Psoas muscle (tissue), 8 donors: ENCODE measurements around the gene ARHGAP24. TPM values are rescaled to one million over a fixed set of nuclear protein-coding genes. Genes with fewer than 3 reads are reported as not detected.
"Not testable (repeated sequence)": the region's sequence is repeated elsewhere in the genome, so short reads cannot be mapped to it uniquely, and the experiment has no call there.

ENCODE experiments used
- ATAC-seq, 4 donors: fragments of 200-7000 bp; cut with Tn5 transposase; one replicate each; pipeline ENCODE4 v1.9.1; 2020; ENCODE audit warnings: moderate library complexity in 3 of 4, mild to moderate bottlenecking in 2 of 4
- DNase-seq, 2 donors: peaks; one replicate each; pipeline ENCODE4 v3.0.0-alpha.2; 2020
- H3K27ac ChIP-seq: fragments of 200-600 bp; one replicate; pipeline ENCODE4 v1.8.0; 2022
- H3K27me3 ChIP-seq, 3 donors: fragments of 200-600 bp in 1 of 3; one replicate each; pipeline versions ENCODE4 v1.6.1 to v1.8.0; 2013 to 2022; ENCODE audit warnings: low read length in 2 of 3, mild to moderate bottlenecking in 2 of 3, moderate library complexity in 1 of 3; ENCODE audit not compliant: insufficient read depth in 3 of 3
- H3K36me3 ChIP-seq, 2 donors: fragments of 200-600 bp in 1 of 2; one replicate each; pipeline versions ENCODE4 v1.6.1 to v1.8.0; 2013 to 2022; ENCODE audit warnings: low read depth in 1 of 2, mild to moderate bottlenecking in 1 of 2, moderate library complexity in 1 of 2; ENCODE audit not compliant: insufficient read depth in 1 of 2
- H3K4me1 ChIP-seq: fragments of 200-600 bp; one replicate; pipeline ENCODE4 v1.8.0; 2022
- H3K4me3 ChIP-seq: fragments of 200-600 bp; one replicate; pipeline ENCODE4 v1.8.0; 2022; ENCODE audit warnings: mild to moderate bottlenecking
- H3K9me3 ChIP-seq: fragments of 200-600 bp; one replicate; pipeline ENCODE4 v1.8.0; 2022
- WGBS, 3 donors: extraction: QIAGEN DNeasy Blood & Tissue Kit; methylation state at CpG; one replicate each; pipeline versions ENCODE4 v1.1.6 to v1.1.7; 2013; 5-methylcytosine and 5-hydroxymethylcytosine counted together
- intact Hi-C, 2 donors: fragments of 100-400 bp; cut with DNase I; formaldehyde crosslinking; loops; one replicate each; pipeline versions ENCODE4 v1.11.0 to v1.14.2; 2022
- polyA plus RNA-seq, 3 donors: library from polyadenylated mRNA; stranded (reverse); fragments of 200-250 nt; gene quantifications; one replicate each; pipeline ENCODE4 v1.2.3, GENCODE V29; 2013
- total RNA-seq, 4 donors: library from RNA; stranded (reverse); fragmentation: NEBNext Ultra II Directional in 2 of 4; extraction: Animal tissue kit (Norgen Biotek cat#: 25700) in 2 of 4; gene quantifications; one replicate each; pipeline versions ENCODE4 v1.2.1 to v1.2.4, GENCODE V29; 2021 to 2023
- TF ChIP-seq, protein P1 (sequence below): fragments of 200-600 bp; IDR thresholded peaks from one replicate; pipeline ENCODE4 v1.8.0; 2022; ENCODE audit warnings: antibody characterized with exemption
- donor health status: healthy with polysubstance abuse.
- donor health status: DM: no; HTN: no; CAD: no; lungs with moderate emphysema.
- donor health status: Bipolar disorder and iron deficiency.
- donor health status: healthy.
- donor health status: DM: yes; HTN: yes; CAD: no.
- donor health status: DM: no; HTN: no; CAD: no.
- donor health status: DM: no; HTN: no; CAD: no.
- donor health status: DM: yes; HTN: yes; CAD: no.

Gene ARHGAP24
- total and polyA plus RNA-seq, 7 donors = 2.3 to 25.7 (median 4.6) TPM

DNA sequence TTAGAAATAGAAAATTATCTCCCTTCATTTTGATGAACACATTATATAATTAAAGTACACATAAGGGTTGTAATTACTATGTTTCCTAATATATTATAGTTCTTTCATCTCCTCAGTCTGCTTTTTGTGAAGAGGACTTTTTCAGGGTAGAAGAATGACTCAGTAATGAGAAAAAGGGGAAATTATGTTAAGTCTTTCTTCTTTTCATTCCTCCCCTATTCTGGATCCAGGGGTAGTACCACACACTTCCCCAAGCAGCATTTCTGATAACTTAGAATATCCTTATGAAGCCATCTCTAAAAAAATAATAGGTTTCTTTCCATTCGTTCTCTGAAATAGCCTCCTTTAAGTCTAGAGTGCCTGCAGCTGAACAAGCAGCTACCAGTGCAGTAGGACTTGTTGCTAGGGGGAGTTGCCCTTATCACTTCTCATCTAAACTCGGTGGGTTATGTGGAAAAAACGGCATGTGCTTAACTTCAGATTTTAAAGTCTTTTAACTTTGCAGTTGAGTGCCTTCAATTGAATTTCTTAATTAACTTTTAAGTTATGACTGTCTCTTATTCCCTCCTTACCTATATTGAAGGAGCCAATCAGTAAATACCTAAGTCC lies 184.8 kb downstream of the ARHGAP24 start:
- 63 to 72% (median 71%) methylated on average over 3 of the region's 3 CpGs for WGBS, 3 donors
- no peak for DNase-seq
- ATAC-seq = no peak
- no peaks in the 10 kb centered on the region for H3K9me3 ChIP-seq
- no peak overlapping the region for H3K4me3 ChIP-seq
- no peak overlapping the region for H3K27ac ChIP-seq
- H3K27me3 ChIP-seq = no peaks in the 10 kb centered on the region
- intact Hi-C loops = no loop called here
- TF ChIP-seq, protein P1, sequence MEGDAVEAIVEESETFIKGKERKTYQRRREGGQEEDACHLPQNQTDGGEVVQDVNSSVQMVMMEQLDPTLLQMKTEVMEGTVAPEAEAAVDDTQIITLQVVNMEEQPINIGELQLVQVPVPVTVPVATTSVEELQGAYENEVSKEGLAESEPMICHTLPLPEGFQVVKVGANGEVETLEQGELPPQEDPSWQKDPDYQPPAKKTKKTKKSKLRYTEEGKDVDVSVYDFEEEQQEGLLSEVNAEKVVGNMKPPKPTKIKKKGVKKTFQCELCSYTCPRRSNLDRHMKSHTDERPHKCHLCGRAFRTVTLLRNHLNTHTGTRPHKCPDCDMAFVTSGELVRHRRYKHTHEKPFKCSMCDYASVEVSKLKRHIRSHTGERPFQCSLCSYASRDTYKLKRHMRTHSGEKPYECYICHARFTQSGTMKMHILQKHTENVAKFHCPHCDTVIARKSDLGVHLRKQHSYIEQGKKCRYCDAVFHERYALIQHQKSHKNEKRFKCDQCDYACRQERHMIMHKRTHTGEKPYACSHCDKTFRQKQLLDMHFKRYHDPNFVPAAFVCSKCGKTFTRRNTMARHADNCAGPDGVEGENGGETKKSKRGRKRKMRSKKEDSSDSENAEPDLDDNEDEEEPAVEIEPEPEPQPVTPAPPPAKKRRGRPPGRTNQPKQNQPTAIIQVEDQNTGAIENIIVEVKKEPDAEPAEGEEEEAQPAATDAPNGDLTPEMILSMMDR = no peak
- no peaks in the 10 kb centered on the region for H3K36me3 ChIP-seq
- no peaks in the 10 kb centered on the region for H3K4me1 ChIP-seq

DNA sequence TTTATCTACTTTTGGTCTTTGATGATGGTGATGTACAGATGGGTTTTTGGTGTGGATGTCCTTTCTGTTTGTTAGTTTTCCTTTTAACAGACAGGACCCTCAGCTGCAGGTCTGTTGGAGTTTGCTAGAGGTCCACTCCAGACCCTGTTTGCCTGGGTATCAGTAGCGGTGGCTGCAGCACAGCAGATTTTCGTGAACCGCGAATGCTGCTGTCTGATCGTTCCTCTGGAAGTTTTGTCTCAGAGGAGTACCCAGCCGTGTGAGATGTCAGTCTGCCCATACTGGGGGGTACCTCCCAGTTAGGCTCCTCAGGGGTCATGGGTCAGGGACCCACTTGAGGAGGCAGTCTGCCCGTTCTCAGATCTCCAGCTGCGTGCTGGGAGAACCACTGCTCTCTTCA lies 191.7 kb downstream of the ARHGAP24 start:
- H3K36me3 ChIP-seq, intact Hi-C loops, ATAC-seq, DNase-seq, H3K4me1 ChIP-seq, H3K27me3 ChIP-seq, H3K27ac ChIP-seq, H3K9me3 ChIP-seq, H3K4me3 ChIP-seq: not testable (repeated sequence)
- WGBS, 3 donors = 96 to 98% (median 98%) methylated on average over 7 to 8 of the region's 8 CpGs

DNA sequence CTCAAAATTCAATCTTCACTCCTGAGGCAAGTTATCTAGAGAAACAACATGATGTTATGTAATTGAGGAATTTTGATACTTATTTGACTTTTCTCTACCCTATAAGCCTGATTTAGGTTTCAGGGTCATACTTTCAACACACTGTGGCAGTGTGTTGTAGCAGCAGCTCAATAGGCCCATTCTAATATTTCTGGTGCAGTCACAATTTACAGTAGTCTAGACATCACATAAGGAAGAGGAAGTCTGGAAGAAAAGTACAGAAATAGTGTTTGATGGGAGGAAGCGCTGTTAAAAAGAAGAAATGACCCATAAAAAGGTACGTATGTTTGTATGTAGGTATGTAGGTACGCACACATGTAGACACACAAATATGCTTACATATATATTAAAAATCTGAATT lies 194.3 kb downstream of the ARHGAP24 start:
- H3K36me3 ChIP-seq = no peaks in the 10 kb centered on the region
- 91 to 99% (median 96%) methylated on average over 3 of the region's 3 CpGs for WGBS, 3 donors
- H3K27me3 ChIP-seq = no peaks in the 10 kb centered on the region
- ATAC-seq (no peak), DNase-seq (no peak)
- no peaks in the 10 kb centered on the region for H3K9me3 ChIP-seq
- no peaks in the 10 kb centered on the region for H3K4me1 ChIP-seq
- no peak overlapping the region for H3K4me3 ChIP-seq
- TF ChIP-seq, protein P1 = no peak
- intact Hi-C loops = no loop called here
- H3K27ac ChIP-seq = no peak overlapping the region

DNA sequence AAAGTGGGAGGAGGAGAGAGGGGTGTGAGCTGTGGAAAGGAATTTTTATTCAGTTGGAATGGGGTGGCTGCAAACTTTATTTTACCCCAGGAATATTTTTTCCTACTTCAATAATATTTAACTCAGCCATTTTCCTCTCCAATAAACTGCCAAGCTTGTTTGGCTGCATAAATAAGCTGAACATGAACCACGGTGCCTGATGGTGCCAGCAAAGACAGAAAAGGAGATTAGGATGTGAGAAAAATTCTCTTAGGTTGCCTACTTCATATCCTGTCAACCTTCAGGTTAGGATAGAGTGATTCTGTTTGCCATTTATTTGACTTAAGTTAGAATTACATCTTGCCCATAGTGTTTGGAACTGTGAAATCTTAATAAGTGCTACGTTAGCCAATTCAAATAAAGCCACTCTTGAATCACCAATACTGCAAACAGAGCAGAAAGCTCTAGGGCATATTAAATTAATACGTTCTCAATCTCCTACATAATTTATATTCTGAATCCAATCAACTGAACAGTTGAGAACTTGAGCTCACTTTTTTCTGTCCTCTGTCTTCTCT lies 195.1 kb downstream of the ARHGAP24 start:
- DNase-seq (no peak), ATAC-seq (no peak)
- H3K27ac ChIP-seq = no peak overlapping the region
- intact Hi-C loops = no loop called here
- H3K27me3 ChIP-seq = no peaks in the 10 kb centered on the region
- 44 to 60% (median 45%) methylated on average over 3 of the region's 3 CpGs for WGBS, 3 donors
- H3K36me3 ChIP-seq = no peaks in the 10 kb centered on the region
- TF ChIP-seq, protein P1 = no peak
- no peaks in the 10 kb centered on the region for H3K9me3 ChIP-seq
- no peak overlapping the region for H3K4me3 ChIP-seq
- H3K4me1 ChIP-seq = no peaks in the 10 kb centered on the region

DNA sequence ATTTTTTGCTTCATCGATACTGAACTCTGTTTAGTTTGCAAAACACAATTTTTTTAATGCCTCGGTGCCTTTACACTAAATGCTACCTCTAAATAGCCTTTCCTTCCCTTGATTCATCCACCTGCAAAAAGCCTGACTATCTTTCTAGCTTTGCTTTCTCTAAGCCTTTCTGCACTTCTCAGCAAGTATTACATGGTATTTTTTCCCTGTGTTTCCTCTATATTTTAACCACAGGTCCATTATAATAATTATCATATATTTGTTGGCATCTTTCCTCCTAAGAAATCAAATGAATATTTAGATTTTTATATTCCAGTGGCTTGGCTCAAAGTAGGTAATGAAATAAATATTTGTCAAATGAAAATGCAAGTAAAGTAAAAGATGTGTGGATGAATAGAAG lies 196.2 kb downstream of the ARHGAP24 start:
- 93 to 99% (median 96%) methylated on average over 2 of the region's 2 CpGs for WGBS, 3 donors
- H3K27me3 ChIP-seq = no peaks in the 10 kb centered on the region
- DNase-seq = no peak
- TF ChIP-seq, protein P1 = no peak
- no peaks in the 10 kb centered on the region for H3K36me3 ChIP-seq
- ATAC-seq = no peak
- no peak overlapping the region for H3K4me3 ChIP-seq
- H3K27ac ChIP-seq = no peak overlapping the region
- no peaks in the 10 kb centered on the region for H3K9me3 ChIP-seq
- intact Hi-C loops = no loop called here
- no peaks in the 10 kb centered on the region for H3K4me1 ChIP-seq
